ENCODE data around the gene IGLL5. TPM values are rescaled to one million over a fixed set of nuclear protein-coding genes. Genes with fewer than 3 reads are reported as not detected.
"Not testable (repeated sequence)": the region's sequence is repeated elsewhere in the genome, so short reads cannot be mapped to it uniquely, and the experiment has no call there.

Gene IGLL5
- total RNA-seq, 1 experiment from 2014 or later = 1.0 TPM

- H3K4me3 ChIP-seq = no peak overlapping the region
Measured at GRCh38 chr22:22919041-22919440, 31.4 kb downstream of the IGLL5 start.

GRCh38 chr22:22920104-22920654 is 32.6 kb downstream of the IGLL5 start:
- no peaks in the 10 kb centered on the region for H3K27me3 ChIP-seq
- no peak overlapping the region for H3K27ac ChIP-seq
- H3K4me3 ChIP-seq = no peak overlapping the region
- no peak for DNase-seq
- H3K4me1 ChIP-seq = peaks cover 21% of the 10 kb centered on the region
- H3K36me3 ChIP-seq = no peaks in the 10 kb centered on the region
- no peaks in the 10 kb centered on the region for H3K9me3 ChIP-seq (replicated peaks)

More at GRCh38 chr22:22919041-22919440, 31.4 kb downstream of the IGLL5 start:
- DNase-seq = no peak
- Histone ChIP-seq H3K4me1 (peaks cover 23% of the 10 kb centered on the region), H3K9me3 (replicated peaks) (no peaks in the 10 kb centered on the region), H3K27me3 (no peaks in the 10 kb centered on the region), H3K36me3 (no peaks in the 10 kb centered on the region), H3K27ac (no peak overlapping the region)

GRCh38 chr22:22920910-22921550 is 33.4 kb downstream of the IGLL5 start:
- no peaks in the 10 kb centered on the region for H3K27me3 ChIP-seq
- no peaks in the 10 kb centered on the region for H3K9me3 ChIP-seq (replicated peaks)
- H3K27ac ChIP-seq = no peak overlapping the region
- no peaks in the 10 kb centered on the region for H3K36me3 ChIP-seq
- no peak for DNase-seq
- no peak overlapping the region for H3K4me3 ChIP-seq
- H3K4me1 ChIP-seq = peaks cover 28% of the 10 kb centered on the region

GRCh38 chr22:22921575-22921974 is 34.0 kb downstream of the IGLL5 start:
- Histone ChIP-seq H3K4me3 (no peak overlapping the region), H3K36me3 (no peaks in the 10 kb centered on the region), H3K4me1 (peaks cover 30% of the 10 kb centered on the region), H3K27ac (no peak overlapping the region), H3K9me3 (replicated peaks) (no peaks in the 10 kb centered on the region), H3K27me3 (no peaks in the 10 kb centered on the region)
- no peak for DNase-seq

GRCh38 chr22:22922092-22922953 is 34.7 kb downstream of the IGLL5 start:
- H3K9me3 ChIP-seq (replicated peaks); DNase-seq; H3K36me3 ChIP-seq; H3K27me3 ChIP-seq; H3K27ac ChIP-seq; H3K4me3 ChIP-seq: not testable (repeated sequence)
- peaks cover 29% of the 10 kb centered on the region for H3K4me1 ChIP-seq

- no peaks in the 10 kb centered on the region for H3K27me3 ChIP-seq
- DNase-seq = no peak
- no peak overlapping the region for H3K4me3 ChIP-seq
- H3K9me3 ChIP-seq (replicated peaks) = no peaks in the 10 kb centered on the region
- H3K36me3 ChIP-seq = no peaks in the 10 kb centered on the region
- peaks cover 23% of the 10 kb centered on the region for H3K4me1 ChIP-seq
- H3K27ac ChIP-seq = no peak overlapping the region
Measured at GRCh38 chr22:22922954-22923319, 35.3 kb downstream of the IGLL5 start.

GRCh38 chr22:22923379-22923778 is 35.8 kb downstream of the IGLL5 start:
- no peak for DNase-seq
- H3K27ac ChIP-seq = no peak overlapping the region
- no peaks in the 10 kb centered on the region for H3K9me3 ChIP-seq (replicated peaks)
- H3K4me1 ChIP-seq = peaks cover 20% of the 10 kb centered on the region
- no peak overlapping the region for H3K4me3 ChIP-seq
- no peaks in the 10 kb centered on the region for H3K27me3 ChIP-seq
- no peaks in the 10 kb centered on the region for H3K36me3 ChIP-seq

- Histone ChIP-seq H3K27me3 (no peaks in the 10 kb centered on the region), H3K36me3 (no peaks in the 10 kb centered on the region), H3K4me1 (peaks cover 21% of the 10 kb centered on the region), H3K9me3 (replicated peaks) (no peaks in the 10 kb centered on the region), H3K4me3 (no peak overlapping the region), H3K27ac (no peak overlapping the region)
- DNase-seq = no peak
Measured at GRCh38 chr22:22923930-22924329, 36.3 kb downstream of the IGLL5 start.

- no peaks in the 10 kb centered on the region for H3K36me3 ChIP-seq
- peaks cover 26% of the 10 kb centered on the region for H3K4me1 ChIP-seq
Measured at GRCh38 chr22:22924369-22925145, 36.9 kb downstream of the IGLL5 start.

GRCh38 chr22:22925146-22925804 is 37.7 kb downstream of the IGLL5 start:
- Histone ChIP-seq H3K27me3 (no peaks in the 10 kb centered on the region), H3K36me3 (no peaks in the 10 kb centered on the region), H3K4me1 (peaks cover 26% of the 10 kb centered on the region), H3K4me3 (no peak overlapping the region), H3K9me3 (replicated peaks) (no peaks in the 10 kb centered on the region), H3K27ac (no peak overlapping the region)
- no peak for DNase-seq

More at GRCh38 chr22:22924369-22925145, 36.9 kb downstream of the IGLL5 start:
- DNase-seq = no peak
- Histone ChIP-seq H3K4me3 (no peak overlapping the region), H3K27ac (no peak overlapping the region), H3K27me3 (no peaks in the 10 kb centered on the region), H3K9me3 (replicated peaks) (no peaks in the 10 kb centered on the region)

- Histone ChIP-seq H3K9me3 (replicated peaks) (no peaks in the 10 kb centered on the region), H3K4me3 (no peak overlapping the region), H3K27me3 (no peaks in the 10 kb centered on the region), H3K27ac (no peak overlapping the region), H3K4me1 (peaks cover 26% of the 10 kb centered on the region), H3K36me3 (no peaks in the 10 kb centered on the region)
- DNase-seq = no peak
Measured at GRCh38 chr22:22925805-22926369, 38.3 kb downstream of the IGLL5 start.

GRCh38 chr22:22926370-22927195 is 39.0 kb downstream of the IGLL5 start:
- Histone ChIP-seq H3K27me3 (no peaks in the 10 kb centered on the region), H3K4me3 (no peak overlapping the region), H3K36me3 (no peaks in the 10 kb centered on the region), H3K9me3 (replicated peaks) (no peaks in the 10 kb centered on the region), H3K4me1 (peaks cover 26% of the 10 kb centered on the region), H3K27ac (no peak overlapping the region)
- no peak for DNase-seq

GRCh38 chr22:22927196-22927887 is 39.7 kb downstream of the IGLL5 start:
- Histone ChIP-seq H3K4me1 (peaks cover 26% of the 10 kb centered on the region), H3K4me3 (no peak overlapping the region), H3K36me3 (no peaks in the 10 kb centered on the region), H3K27ac (no peak overlapping the region), H3K9me3 (replicated peaks) (no peaks in the 10 kb centered on the region), H3K27me3 (no peaks in the 10 kb centered on the region)
- DNase-seq = no peak

All from SJCRH30 (cell line).